C4-2B (cell line): ENCODE data around the gene LMNTD2.

Experiments
- H3K27ac ChIP-seq: fragments of 450-650 bp; 2 replicates; pipeline ENCODE4 v1.5.1; 2017
- ZFX ChIP-seq: fragments of 450-650 bp; IDR thresholded peaks from 2 replicates; pipeline ENCODE4 v1.6.1; 2017
- TF ChIP-seq, protein P1 (sequence below): fragments of 450-650 bp; conservative IDR thresholded peaks from 2 replicates; pipeline ENCODE4 v1.5.1; 2017; ENCODE audit warnings: mild to moderate bottlenecking

LMNTD2 gene

DNA sequence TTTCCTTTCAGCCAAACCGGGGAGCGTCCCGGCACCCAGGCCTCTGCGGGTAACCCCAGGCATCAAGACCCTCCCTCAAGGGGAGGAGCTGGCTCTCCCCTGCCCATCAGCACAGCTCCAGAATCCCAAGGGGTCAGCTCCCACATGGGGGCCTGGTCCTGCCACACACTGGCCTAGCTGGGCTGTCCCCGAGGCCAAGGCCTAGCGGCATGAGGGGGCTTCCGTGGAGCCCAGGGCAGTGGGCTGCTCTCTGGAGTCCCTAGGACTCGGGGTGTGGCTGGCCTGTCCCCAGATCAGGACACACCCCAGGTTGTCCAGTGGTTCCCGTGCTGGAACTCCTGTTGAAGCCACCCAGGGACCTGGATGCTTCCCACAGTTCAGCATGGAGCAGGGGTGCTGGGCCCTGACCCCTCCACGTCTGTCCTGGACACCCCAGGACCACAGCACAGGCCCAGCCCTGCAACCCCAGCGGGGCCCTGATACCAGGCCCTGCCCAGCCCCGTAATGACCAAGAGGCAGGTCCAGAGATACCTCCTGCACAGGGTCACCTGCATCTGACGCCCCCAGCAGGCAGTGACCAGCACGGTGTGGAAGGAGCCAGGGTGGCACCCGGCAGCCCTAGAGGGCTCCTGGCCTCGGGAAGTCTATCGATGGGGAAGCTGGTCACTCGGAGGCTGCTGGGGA is 30.7 kb downstream of the LMNTD2 start:
- no peak overlapping the region for H3K27ac ChIP-seq
- TF ChIP-seq ZFX, result no peak

DNA sequence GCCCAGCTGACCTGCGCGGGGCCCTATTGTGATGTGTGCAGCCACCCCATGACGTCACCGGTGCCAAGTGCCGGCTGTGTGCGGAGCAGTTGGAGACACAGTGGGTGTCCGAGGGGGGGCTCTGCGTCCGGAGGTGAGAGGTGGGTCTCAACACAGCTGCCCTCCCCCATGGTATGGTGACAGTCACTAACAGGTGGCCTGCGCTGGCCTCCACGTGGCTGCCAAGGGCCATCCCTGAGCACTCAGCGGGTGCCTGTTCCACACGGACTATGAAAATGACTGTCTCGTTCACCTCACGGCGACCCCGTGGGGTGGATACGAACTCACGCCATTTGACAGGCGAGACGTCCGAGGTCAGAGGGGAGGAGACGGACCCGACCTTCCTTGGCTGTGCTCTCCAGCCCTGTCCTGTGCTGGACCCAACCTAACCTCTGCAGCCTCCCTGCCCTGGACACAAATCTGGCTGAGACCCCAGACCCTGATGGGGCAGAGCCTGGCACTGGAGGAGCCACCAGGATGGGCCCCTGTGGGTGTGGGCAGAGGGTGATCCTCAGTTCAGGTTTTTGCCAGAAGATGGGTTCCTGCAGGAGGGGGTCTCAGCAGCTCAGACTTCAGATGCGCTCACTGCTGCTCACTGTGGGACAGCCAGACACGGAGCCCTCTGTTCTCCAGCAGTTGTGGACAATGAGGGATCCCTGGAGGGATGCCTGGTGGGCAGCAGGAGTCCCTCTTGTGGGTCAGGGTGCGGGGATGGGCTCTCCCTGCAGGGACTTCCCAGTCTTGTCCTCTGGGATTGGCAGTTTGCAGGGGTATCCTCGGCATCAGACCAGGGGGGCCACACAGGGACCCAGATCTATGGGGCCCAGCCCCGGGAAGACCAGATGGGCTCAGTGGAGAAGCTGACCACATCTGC is 31.5 kb downstream of the LMNTD2 start:
- H3K27ac ChIP-seq, result no peak overlapping the region
- TF ChIP-seq, protein P1, sequence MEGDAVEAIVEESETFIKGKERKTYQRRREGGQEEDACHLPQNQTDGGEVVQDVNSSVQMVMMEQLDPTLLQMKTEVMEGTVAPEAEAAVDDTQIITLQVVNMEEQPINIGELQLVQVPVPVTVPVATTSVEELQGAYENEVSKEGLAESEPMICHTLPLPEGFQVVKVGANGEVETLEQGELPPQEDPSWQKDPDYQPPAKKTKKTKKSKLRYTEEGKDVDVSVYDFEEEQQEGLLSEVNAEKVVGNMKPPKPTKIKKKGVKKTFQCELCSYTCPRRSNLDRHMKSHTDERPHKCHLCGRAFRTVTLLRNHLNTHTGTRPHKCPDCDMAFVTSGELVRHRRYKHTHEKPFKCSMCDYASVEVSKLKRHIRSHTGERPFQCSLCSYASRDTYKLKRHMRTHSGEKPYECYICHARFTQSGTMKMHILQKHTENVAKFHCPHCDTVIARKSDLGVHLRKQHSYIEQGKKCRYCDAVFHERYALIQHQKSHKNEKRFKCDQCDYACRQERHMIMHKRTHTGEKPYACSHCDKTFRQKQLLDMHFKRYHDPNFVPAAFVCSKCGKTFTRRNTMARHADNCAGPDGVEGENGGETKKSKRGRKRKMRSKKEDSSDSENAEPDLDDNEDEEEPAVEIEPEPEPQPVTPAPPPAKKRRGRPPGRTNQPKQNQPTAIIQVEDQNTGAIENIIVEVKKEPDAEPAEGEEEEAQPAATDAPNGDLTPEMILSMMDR, result no peak
- no peak for TF ChIP-seq ZFX

DNA sequence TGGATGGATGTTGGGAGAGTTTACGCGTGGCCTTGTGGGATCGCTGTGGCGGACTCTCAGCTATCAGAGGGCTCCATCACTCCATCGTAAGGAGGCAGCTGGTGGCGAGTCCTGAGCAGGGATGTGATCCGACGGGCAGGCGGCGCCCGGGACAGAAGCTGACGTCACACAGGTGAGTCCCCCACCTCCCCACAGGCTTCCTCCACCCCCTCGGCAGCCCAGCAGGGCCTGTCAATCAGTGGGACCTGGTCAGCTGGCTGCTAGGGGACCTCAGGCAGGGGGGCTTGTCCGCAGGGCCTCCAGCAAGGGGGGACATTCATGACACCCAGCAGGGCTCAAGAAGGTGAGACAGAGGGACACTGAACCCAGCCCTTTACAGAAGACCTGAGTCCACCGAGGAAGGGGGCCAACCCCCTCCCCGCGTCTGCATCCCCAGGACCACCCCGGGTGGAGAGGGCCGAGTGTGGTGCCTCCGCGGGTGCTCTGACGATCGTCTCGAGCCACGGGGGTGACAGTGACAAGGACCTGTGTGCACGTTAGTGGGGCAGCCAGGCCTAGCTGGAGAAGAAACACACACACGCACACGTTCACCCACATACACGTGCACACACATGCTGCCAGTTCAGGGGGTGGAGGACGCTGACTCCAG is 32.2 kb downstream of the LMNTD2 start:
- H3K27ac ChIP-seq, result no peak overlapping the region
- TF ChIP-seq, protein P1, result no peak
- TF ChIP-seq ZFX, result no peak

DNA sequence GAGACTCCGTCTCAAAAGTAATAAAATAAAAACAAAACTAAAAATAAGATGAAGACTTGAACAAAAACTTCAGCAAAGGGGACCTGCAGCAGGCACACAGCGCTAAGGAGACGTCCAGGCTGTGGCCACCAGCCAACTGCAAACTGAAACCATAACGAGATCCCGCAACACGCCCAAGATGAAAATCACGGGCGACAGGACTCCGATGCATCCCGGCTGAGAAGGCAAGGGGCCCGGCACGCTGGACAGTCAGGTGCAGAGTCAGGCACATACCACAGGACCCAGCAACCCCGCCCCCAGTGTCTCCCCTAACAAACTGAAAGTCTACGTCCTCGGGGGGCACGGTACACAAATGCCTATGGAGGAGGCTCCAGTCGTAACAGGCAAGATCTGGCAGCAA is 34.3 kb downstream of the LMNTD2 start:
- TF ChIP-seq ZFX, result no peak
- TF ChIP-seq, protein P1, result no peak
- H3K27ac ChIP-seq, result no peak overlapping the region

DNA sequence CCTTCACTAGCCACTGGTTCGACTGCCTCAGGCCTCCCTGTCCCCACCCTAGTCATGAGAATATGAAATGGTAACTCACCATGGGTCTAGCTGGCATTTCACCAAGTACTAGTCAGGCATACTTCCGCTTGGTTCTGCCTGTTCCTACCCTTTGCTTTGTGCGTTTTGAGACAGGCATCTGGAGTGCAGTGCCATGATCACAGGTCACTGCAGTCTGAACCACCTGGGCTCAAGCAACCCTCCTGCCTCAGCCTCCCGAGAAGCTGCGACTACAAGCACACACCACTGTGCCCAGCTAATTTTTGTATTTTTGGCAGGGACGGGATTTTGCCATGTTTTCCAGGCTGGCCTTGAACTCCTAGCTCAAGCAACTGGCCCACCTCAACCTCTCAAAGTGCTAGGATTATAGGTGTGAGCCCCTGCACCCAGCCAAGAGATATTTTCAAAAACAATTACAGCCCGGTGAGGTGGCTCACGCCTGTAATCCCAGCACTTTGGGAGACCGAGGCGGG is 39.3 kb downstream of the LMNTD2 start:
- no peak overlapping the region for H3K27ac ChIP-seq
- TF ChIP-seq, protein P1, result no peak
- no peak for TF ChIP-seq ZFX

DNA sequence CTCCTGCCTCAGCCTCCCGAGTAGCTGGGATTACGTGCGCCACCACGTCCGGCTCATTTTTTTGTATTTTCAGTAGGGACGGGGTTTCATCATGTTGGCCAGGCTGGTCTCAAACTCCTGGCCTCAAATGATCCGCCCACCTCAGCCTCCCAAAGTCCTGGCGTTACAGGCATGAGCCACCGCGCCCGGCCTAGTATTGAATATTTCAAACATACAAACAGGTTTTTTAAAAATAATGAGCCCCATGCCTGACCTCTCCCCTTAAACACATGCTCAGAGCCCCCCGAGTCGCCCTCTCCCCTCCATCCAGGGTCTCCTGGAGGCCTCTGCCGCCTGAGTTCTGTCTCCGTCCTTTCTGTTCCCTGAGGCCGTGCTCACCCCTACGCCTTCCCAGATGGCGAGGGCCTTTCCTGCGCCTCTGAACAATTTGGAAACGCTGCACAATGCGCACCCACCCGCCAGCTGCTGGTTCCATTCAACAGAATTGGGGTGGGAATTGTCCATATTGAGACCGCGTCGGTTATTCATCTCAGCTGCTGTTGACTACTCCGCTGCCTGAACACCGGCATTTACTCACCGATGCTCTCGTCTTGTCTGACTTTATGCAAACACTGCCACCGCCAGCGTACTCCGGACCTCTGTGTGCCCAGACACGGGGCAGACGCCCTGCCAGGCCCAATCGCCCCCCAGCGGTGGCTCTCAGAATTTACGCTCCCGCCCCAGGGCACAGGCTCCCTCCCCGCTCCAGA is 39.9 kb downstream of the LMNTD2 start:
- TF ChIP-seq, protein P1, result no peak; the same call in 1 of the 2 replicates
- TF ChIP-seq ZFX, result no peak
- H3K27ac ChIP-seq, result no peak overlapping the region
